Epithelial cell of proximal tubule (primary cell): ENCODE data around the gene WDFY2. TPM values are rescaled to one million over a fixed set of nuclear protein-coding genes. Genes with fewer than 3 reads are reported as not detected.
A peak's percentile ranks its signal among the peaks of the same experiment; 100 is the strongest.

Experiments
- DNase-seq: peaks from one replicate; pipeline ENCODE4 v3.0.0-alpha.2; 2011; ENCODE audit warnings: low read depth
- H3K4me3 ChIP-seq: 2 replicates; pipeline ENCODE4 v1.5.1; 2011; ENCODE audit warnings: low read depth, mild to moderate bottlenecking, low read length
- total RNA-seq: library from RNA; depleted of rRNA; stranded (reverse); fragments of >200 nt; gene quantifications from 2 replicates; pipeline ENCODE4 v1.2.3, GENCODE V29; 2015
- TF ChIP-seq, protein P1 (sequence below): conservative IDR thresholded peaks from 2 replicates; pipeline ENCODE4 v1.5.1; 2012; ENCODE audit warnings: low read depth, mild to moderate bottlenecking, low read length

Gene WDFY2
- total RNA-seq, 1 donor from 2014 or later: 5.1 TPM

DNA sequence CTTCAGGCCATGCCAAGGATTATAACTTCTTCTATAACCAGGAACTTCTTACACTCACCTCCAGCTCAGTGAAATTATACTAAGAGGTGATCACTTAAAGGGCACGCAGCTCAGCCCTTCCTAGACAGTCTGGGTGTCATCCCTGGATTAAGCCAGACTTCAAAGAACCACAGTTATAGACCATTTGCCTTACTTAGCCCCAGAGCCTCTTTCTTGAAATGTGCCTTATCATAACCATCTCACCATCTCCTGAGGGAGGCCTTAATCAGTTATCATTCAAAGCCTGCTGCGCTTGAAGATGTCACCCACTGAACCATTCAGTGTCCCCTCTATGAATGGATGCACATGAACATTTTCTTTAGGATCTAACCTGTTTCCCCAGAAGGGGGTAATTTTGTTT is 229.8 kb downstream of the WDFY2 start:
- TF ChIP-seq, protein P1, sequence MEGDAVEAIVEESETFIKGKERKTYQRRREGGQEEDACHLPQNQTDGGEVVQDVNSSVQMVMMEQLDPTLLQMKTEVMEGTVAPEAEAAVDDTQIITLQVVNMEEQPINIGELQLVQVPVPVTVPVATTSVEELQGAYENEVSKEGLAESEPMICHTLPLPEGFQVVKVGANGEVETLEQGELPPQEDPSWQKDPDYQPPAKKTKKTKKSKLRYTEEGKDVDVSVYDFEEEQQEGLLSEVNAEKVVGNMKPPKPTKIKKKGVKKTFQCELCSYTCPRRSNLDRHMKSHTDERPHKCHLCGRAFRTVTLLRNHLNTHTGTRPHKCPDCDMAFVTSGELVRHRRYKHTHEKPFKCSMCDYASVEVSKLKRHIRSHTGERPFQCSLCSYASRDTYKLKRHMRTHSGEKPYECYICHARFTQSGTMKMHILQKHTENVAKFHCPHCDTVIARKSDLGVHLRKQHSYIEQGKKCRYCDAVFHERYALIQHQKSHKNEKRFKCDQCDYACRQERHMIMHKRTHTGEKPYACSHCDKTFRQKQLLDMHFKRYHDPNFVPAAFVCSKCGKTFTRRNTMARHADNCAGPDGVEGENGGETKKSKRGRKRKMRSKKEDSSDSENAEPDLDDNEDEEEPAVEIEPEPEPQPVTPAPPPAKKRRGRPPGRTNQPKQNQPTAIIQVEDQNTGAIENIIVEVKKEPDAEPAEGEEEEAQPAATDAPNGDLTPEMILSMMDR: no peak
- DNase-seq: no peak
- H3K4me3 ChIP-seq: no peak overlapping the region

DNA sequence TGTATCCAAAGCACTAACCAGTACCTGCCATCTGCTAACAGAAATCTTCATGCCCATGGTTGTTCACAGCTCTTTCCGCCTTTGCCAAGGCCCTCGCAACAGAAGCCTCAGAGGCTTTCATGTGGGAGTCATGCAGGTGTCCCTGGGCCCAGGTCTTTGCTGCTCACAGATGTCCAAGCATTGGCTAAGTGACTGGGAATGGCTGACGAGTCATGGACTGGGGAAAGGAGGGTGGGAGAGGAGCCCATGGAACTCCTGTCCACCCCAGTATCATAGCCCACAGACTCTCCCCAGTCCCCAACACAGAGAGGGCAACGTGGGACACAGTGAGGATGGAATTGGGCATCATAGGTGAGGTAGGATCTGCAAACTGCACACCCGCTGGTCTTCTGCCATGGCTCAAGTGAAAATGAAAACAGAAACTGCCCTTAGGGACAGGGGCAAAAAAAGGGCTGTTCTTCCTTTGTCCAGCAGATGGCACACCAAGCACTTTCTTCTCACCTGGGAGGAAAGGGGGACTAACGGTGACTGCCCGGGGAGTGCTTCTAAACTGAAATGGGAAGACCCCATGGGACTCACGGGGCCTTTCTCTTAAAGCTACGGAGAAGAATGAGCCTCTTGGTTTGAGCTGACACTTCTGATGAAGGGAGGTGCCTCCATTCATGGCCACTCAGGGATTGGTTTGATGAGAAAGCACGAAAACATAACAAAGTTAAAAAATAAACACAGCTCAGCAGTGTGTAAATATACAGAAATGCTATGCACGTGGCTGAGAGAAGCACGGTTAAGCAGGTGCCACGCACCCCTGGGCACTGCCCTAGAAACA is 230.8 kb downstream of the WDFY2 start:
- DNase-seq: no peak

GRCh38 chr13:51815848-51816247 is 231.6 kb downstream of the WDFY2 start:
- TF ChIP-seq, protein P1: no peak
- no peak for DNase-seq
- H3K4me3 ChIP-seq: no peak overlapping the region

More for the DNA sequence above, 230.8 kb downstream of the WDFY2 start:
- TF ChIP-seq, protein P1: peak; percentile 92
- peak overlapping the region; percentile 43 for H3K4me3 ChIP-seq

DNA sequence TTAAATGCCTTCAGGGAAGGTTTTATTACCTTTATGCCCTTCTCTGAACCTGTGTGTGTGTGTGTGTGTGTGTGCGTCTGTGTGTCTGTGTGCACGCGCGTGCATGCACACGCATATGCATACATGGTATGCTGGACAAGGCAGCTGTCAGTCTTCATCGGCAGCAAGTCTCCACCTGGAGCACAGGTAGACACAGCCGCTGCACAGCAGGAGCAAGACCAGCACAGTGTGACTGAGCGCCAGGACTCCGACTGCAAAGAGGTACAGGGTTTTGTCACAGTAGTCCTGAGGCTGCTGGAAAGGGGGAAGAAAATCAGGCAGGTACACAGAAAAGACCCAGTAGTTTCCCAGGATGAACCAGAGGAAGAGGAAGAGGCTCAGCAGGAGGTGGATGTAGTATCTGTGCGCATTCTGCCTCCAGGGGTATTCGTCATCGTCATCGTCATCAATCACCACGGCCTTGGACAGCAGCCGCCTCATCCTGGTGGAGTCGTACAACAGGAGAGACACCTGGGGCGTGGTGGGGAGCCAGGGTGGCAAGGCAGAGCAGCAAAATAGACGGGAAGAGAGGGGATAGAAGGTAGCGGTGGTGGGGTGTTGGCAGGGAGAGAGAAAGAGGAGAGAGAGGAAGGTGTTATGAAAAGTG is 232.5 kb downstream of the WDFY2 start:
- DNase-seq: no peak
- TF ChIP-seq, protein P1: no peak
- no peak overlapping the region for H3K4me3 ChIP-seq

Other genes with a start within 250 kb of the WDFY2 start
- 0.07 TPM in 1 of 2 replicates, not detected in the other for gene SERPINE3, start 244.8 kb upstream of the WDFY2 start, total RNA-seq
- 22.6 and 30.2 TPM in 2 replicates for gene INTS6, start 131.4 kb upstream of the WDFY2 start, total RNA-seq
- gene DHRS12, start 219.7 kb downstream of the WDFY2 start, total RNA-seq: 2.4 and 5.5 TPM in 2 replicates